G401 (cell line): ENCODE data around the gene KLF7. TPM values are rescaled to one million over a fixed set of nuclear protein-coding genes. Genes with fewer than 3 reads are reported as not detected.
A peak's percentile ranks its signal among the peaks of the same experiment; 100 is the strongest.

Experiments
- DNase-seq: peaks from one replicate; pipeline ENCODE4 v3.0.0-alpha.2; 2015; ENCODE audit warnings: low spot score
- in situ Hi-C: cut with HindIII; loops from 2 replicates; pipeline ENCODE4 v1.10.0; 2016; ENCODE audit warnings: low sequenced_read_pairs, mixed read lengths
- total RNA-seq: library from RNA; depleted of rRNA; stranded (reverse); fragments of >200 nt; shearing (Covaris generic); gene quantifications from 2 replicates; pipeline ENCODE4 v1.2.3, GENCODE V29; 2014

Gene KLF7
- total RNA-seq, 1 experiment from 2014 or later = 1.2 TPM

- in situ Hi-C loops = no loop called here
- DNase-seq = peak; percentile 55
These were observed 55.4 kb downstream of the KLF7 start for GRCh38 chr2:207110310-207110709.

- DNase-seq = no peak
- in situ Hi-C loops = no loop called here
These were observed 56.0 kb downstream of the KLF7 start for GRCh38 chr2:207109768-207110167.

GRCh38 chr2:207108440-207108839, 57.3 kb downstream of the KLF7 start:
- in situ Hi-C loops = no loop called here
- peak; percentile 57 for DNase-seq

- in situ Hi-C loops = no loop called here
- DNase-seq = peak; percentile 87
These were observed 58.2 kb downstream of the KLF7 start for GRCh38 chr2:207107551-207107950.

GRCh38 chr2:207107131-207107530, 58.6 kb downstream of the KLF7 start:
- DNase-seq = no peak

GRCh38 chr2:207103132-207103531, 62.6 kb downstream of the KLF7 start:
- in situ Hi-C loops = no loop called here

More at GRCh38 chr2:207107131-207107530, 58.6 kb downstream of the KLF7 start:
- in situ Hi-C loops = no loop called here

GRCh38 chr2:207101984-207102383, 63.8 kb downstream of the KLF7 start:
- no peak for DNase-seq
- in situ Hi-C loops = no loop called here

More at GRCh38 chr2:207103132-207103531, 62.6 kb downstream of the KLF7 start:
- no peak for DNase-seq

- no peak for DNase-seq
- in situ Hi-C loops = no loop called here
These were observed 68.5 kb downstream of the KLF7 start for GRCh38 chr2:207097278-207097677.

- DNase-seq = peak; percentile 17
- in situ Hi-C loops = no loop called here
These were observed 69.8 kb downstream of the KLF7 start for GRCh38 chr2:207095963-207096362.

GRCh38 chr2:207093234-207093633, 72.5 kb downstream of the KLF7 start:
- in situ Hi-C loops = no loop called here
- DNase-seq = peak; percentile 44

GRCh38 chr2:207092818-207093217, 72.9 kb downstream of the KLF7 start:
- peak; percentile 18 for DNase-seq
- in situ Hi-C loops = no loop called here

GRCh38 chr2:207091928-207092327, 73.8 kb downstream of the KLF7 start:
- DNase-seq = no peak
- in situ Hi-C loops = no loop called here

- DNase-seq = peak; percentile 41
- in situ Hi-C loops = no loop called here
These were observed 74.6 kb downstream of the KLF7 start for GRCh38 chr2:207091176-207091575.

GRCh38 chr2:207090389-207090788, 75.4 kb downstream of the KLF7 start:
- in situ Hi-C loops = no loop called here
- peak; percentile 59 for DNase-seq

- DNase-seq = peak; percentile 39
- in situ Hi-C loops = no loop called here
These were observed 76.9 kb downstream of the KLF7 start for GRCh38 chr2:207088839-207089238.

- in situ Hi-C loops = no loop called here
- DNase-seq = peak; percentile 33
These were observed 77.5 kb downstream of the KLF7 start for GRCh38 chr2:207088276-207088675.

- DNase-seq = no peak
- in situ Hi-C loops = no loop called here
These were observed 78.5 kb downstream of the KLF7 start for GRCh38 chr2:207087046-207087902.

GRCh38 chr2:207086136-207086535, 79.6 kb downstream of the KLF7 start:
- in situ Hi-C loops = no loop called here
- peak; percentile 95 for DNase-seq

- no peak for DNase-seq
- in situ Hi-C loops = no loop called here
These were observed 80.6 kb downstream of the KLF7 start for GRCh38 chr2:207085110-207085509.

GRCh38 chr2:207083361-207084110, 82.2 kb downstream of the KLF7 start:
- in situ Hi-C loops = no loop called here
- DNase-seq = no peak
